OCI-LY7 (cell line): ENCODE measurements around the gene RNF19B.

ENCODE experiments used
- CTCF ChIP-seq: fragments of 200-600 bp; sonication (generic); conservative IDR thresholded peaks from 2 replicates; pipeline ENCODE4 v1.5.1; 2014; ENCODE audit warnings: mild to moderate bottlenecking, antibody characterized with exemption, low read length, moderate library complexity, mixed read lengths
- EZH2phosphoT487 ChIP-seq: fragments of 200-600 bp; sonication (generic); IDR thresholded peaks from 2 replicates; pipeline ENCODE4 v1.6.1; 2018; ENCODE audit warnings: low read depth, borderline replicate concordance, mild to moderate bottlenecking, mixed run types, antibody characterized with exemption, low read length, moderate library complexity, mixed read lengths

- TF ChIP-seq CTCF (no peak), EZH2phosphoT487 (no peak)
Measured at GRCh38 chr1:33013791-33014190, 49.2 kb upstream of the RNF19B start.
